ENCODE results near the gene TNFRSF25. TPM values are rescaled to one million over a fixed set of nuclear protein-coding genes. Genes with fewer than 3 reads are reported as not detected.

The TNFRSF25 gene
- total and polyA plus RNA-seq, 2 experiments from 2014 or later: 13.6 to 25.3 TPM

GRCh38 chr1:6512908-6513280, 46.9 kb upstream of the TNFRSF25 start:
- Histone ChIP-seq H3K79me2 (replicated peaks; ENCODE audit: insufficient read depth) (no peaks in the 10 kb centered on the region), H3K27ac (ENCODE audit: low read depth) (no peak overlapping the region), H3K4me3 (no peak overlapping the region), H4K20me1 (replicated peaks; ENCODE audit: insufficient read depth) (no peaks in the 10 kb centered on the region), H3K27me3 (ENCODE audit: insufficient read depth) (no peaks in the 10 kb centered on the region), H3K4me1 (ENCODE audit: insufficient read depth) (no peaks in the 10 kb centered on the region), H3K9me2 (ENCODE audit: insufficient read depth) (no peaks in the 10 kb centered on the region), H2AFZ (no peak overlapping the region), H3K4me2 (no peak overlapping the region), H3K36me3 (ENCODE audit: insufficient read depth) (no peaks in the 10 kb centered on the region), H3F3A (replicated peaks; ENCODE audit: low read depth) (no peaks in the 10 kb centered on the region)
- TF ChIP-seq ZNF114 (CRISPR knock-in tag; IDR thresholded peaks at IDR 0.05): no peak
- no peak for TF ChIP-seq JUNB (IDR thresholded peaks at IDR 0.05; ENCODE audit: unreplicated experiment)
- no peak for TF ChIP-seq EZH2 (IDR thresholded peaks at IDR 0.05; ENCODE audit: low read depth, unreplicated experiment)
- no peak for TF ChIP-seq POLR2AphosphoS5 (IDR thresholded peaks at IDR 0.05; ENCODE audit: low read depth)
- no peak for TF ChIP-seq NANOG (IDR thresholded peaks at IDR 0.05; ENCODE audit: borderline replicate concordance)
- TF ChIP-seq REST (IDR thresholded peaks at IDR 0.05; ENCODE audit: unreplicated experiment): no peak
- no peak for TF ChIP-seq EZH2phosphoT487 (IDR thresholded peaks at IDR 0.05; ENCODE audit: unreplicated experiment)
- no peak for TF ChIP-seq ZNF462 (CRISPR knock-in tag; IDR thresholded peaks at IDR 0.05)
- no peak for TF ChIP-seq CREB1 (CRISPR knock-in tag; IDR thresholded peaks at IDR 0.05; ENCODE audit: low read depth)
- no peak for TF ChIP-seq ZNF331 (CRISPR knock-in tag; IDR thresholded peaks at IDR 0.05; ENCODE audit: low read depth)
- DNase-seq (ENCODE audit: low spot score): no peak
- no peaks in the 10 kb centered on the region for H3K9me3 Mint-ChIP-seq
- H3K36me3 Mint-ChIP-seq (ENCODE audit: low read depth): no peaks in the 10 kb centered on the region
- no peak overlapping the region for H3K27ac Mint-ChIP-seq
- peaks cover 5% of the 10 kb centered on the region for H3K27me3 Mint-ChIP-seq (ENCODE audit: insufficient read depth, low read depth, poor library complexity)
- 0 out of 3 replicates have a peak, but pooled peaks cover 2% of the 10 kb centered on the region for H3K4me1 Mint-ChIP-seq
- ATAC-seq: no peak
- no peak overlapping the region for H3K4me3 Mint-ChIP-seq

Measured in GM23338 (cell line).